Peyer's patch (tissue), 4 donors: ENCODE results near the gene ZNF444. TPM values are rescaled to one million over a fixed set of nuclear protein-coding genes. Genes with fewer than 3 reads are reported as not detected.

Experiments used
- DNase-seq, 3 donors: peaks; one replicate each; pipeline ENCODE4 v3.0.0-alpha.2; 2017 to 2019
- H3K27ac ChIP-seq, 4 donors: fragments of 200-600 bp; sonication (generic); one replicate each; pipeline ENCODE4 v1.5.1; 2016 to 2019
- H3K27me3 ChIP-seq, 2 donors: fragments of 200-600 bp; sonication (generic); one replicate each; pipeline ENCODE4 v1.5.1; 2019
- H3K36me3 ChIP-seq, 3 donors: fragments of 200-600 bp; sonication (generic); one replicate each; pipeline ENCODE4 v1.5.1; 2016 to 2019
- H3K4me1 ChIP-seq, 4 donors: fragments of 200-600 bp; sonication (generic); one replicate each; pipeline ENCODE4 v1.5.1; 2016 to 2019
- H3K4me3 ChIP-seq, 4 donors: fragments of 200-600 bp; sonication (generic); 1 replicate in 3 of 4; 2 replicates in 1 of 4; pipeline ENCODE4 v1.5.1; 2016 to 2019; ENCODE audit warnings: mild to moderate bottlenecking in 1 of 4
- H3K9me3 ChIP-seq, 4 donors: fragments of 200-600 bp; sonication (generic); one replicate each; pipeline ENCODE4 v1.5.1; 2016 to 2019; ENCODE audit warnings: mild to moderate bottlenecking in 1 of 4
- CTCF ChIP-seq, 6 experiments: fragments of 450-650 bp in 4 of 6; fragments of 200-600 bp in 2 of 6; sonication (generic) in 1 of 6; IDR thresholded peaks; one replicate each; pipeline ENCODE4 v1.5.1; 2017 to 2019; ENCODE audit warnings: antibody characterized with exemption in 6 of 6, mild to moderate bottlenecking in 3 of 6, moderate library complexity in 1 of 6
- POLR2A ChIP-seq, 2 donors: fragments of 450-650 bp; IDR thresholded peaks; one replicate each; pipeline ENCODE4 v1.5.1; 2017; ENCODE audit warnings: antibody characterized with exemption in 2 of 2, mild to moderate bottlenecking in 2 of 2, moderate library complexity in 2 of 2
- total RNA-seq, 4 donors: library from RNA; depleted of rRNA; stranded (reverse); fragments of >200 nt; gene quantifications; one replicate each; pipeline ENCODE4 v1.1.0, GENCODE V29; 2016

ZNF444 gene
- total RNA-seq, 4 donors from 2014 or later = 22.1 to 49.9 (median 33.2) TPM

DNA sequence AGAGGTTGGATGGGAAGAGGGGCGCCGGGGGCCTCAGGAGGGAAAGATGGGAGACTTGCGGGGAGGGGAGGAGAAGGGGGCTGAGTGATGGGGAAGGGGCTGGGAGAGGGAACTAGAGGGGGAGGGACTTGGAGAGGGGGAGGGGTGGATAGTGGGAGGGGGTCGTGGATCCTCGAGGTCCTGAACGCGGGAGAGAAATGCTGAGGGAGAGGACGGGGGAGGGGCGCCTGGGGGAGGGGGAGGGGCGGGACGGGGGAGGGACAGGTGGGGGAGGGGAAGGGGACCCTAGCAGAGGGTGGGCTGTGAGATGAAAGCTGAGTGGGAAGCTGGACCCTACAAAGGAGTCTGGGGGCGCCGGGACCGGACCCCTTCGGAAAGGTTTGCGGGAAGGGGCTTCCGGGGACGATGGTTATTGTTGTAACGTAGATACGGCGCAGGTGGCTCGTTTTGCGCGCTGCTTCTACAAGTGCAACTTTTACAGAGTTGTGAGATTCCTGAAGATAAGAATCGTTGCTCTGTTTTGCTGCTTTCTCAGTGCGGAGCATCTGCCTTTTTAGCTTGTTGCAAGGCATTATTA lies 418 bp downstream of the ZNF444 start:
- Histone ChIP-seq H3K4me3 (peak overlapping the region; percentile 50 to 71 (median 62)), H3K36me3 (no peaks in the 10 kb centered on the region), H3K9me3 (no peaks in the 10 kb centered on the region), H3K4me1 (peaks cover 0 to 23% (median 2%) of the 10 kb centered on the region in 4 donors), H3K27ac (peak overlapping the region; percentile 67 to 86 (median 83)), H3K27me3 (no peaks in the 10 kb centered on the region)
- TF ChIP-seq POLR2A (IDR thresholded peaks at IDR 0.05) (no peak), CTCF (IDR thresholded peaks at IDR 0.05) (no peak)
- DNase-seq = peak in 1 of 3 donors; percentile 41

- peaks cover 0 to 7% (median 0%) of the 10 kb centered on the region in 3 donors for H3K36me3 ChIP-seq
- H3K9me3 ChIP-seq = no peaks in the 10 kb centered on the region
- peak overlapping the region in 3 of 4 donors; percentile 50 to 71 (median 69) for H3K4me3 ChIP-seq
- peak in 1 of 2 donors; percentile 32 for TF ChIP-seq POLR2A (IDR thresholded peaks at IDR 0.05)
- TF ChIP-seq CTCF (IDR thresholded peaks at IDR 0.05) = no peak
- H3K27me3 ChIP-seq = no peaks in the 10 kb centered on the region
- peak overlapping the region; percentile 67 to 86 (median 83) for H3K27ac ChIP-seq
- peak in 1 of 3 donors; percentile 68 for DNase-seq
- peaks cover 0 to 23% (median 2%) of the 10 kb centered on the region in 4 donors for H3K4me1 ChIP-seq
Measured at GRCh38 chr19:56142087-56142787, 1.1 kb downstream of the ZNF444 start.

- peak overlapping the region in 1 of 4 donors; percentile 69 for H3K4me3 ChIP-seq
- TF ChIP-seq POLR2A (IDR thresholded peaks at IDR 0.05) (no peak), CTCF (IDR thresholded peaks at IDR 0.05) (no peak)
- peaks cover 0 to 14% (median 0%) of the 10 kb centered on the region in 3 donors for H3K36me3 ChIP-seq
- H3K9me3 ChIP-seq = no peaks in the 10 kb centered on the region
- no peaks in the 10 kb centered on the region for H3K27me3 ChIP-seq
- DNase-seq = no peak
- H3K27ac ChIP-seq = peak overlapping the region in 2 of 4 donors; percentile 84 to 86
- peaks cover 0 to 23% (median 2%) of the 10 kb centered on the region in 4 donors for H3K4me1 ChIP-seq
Measured at GRCh38 chr19:56142897-56143434, 1.9 kb downstream of the ZNF444 start.

- Histone ChIP-seq H3K27me3 (no peaks in the 10 kb centered on the region), H3K9me3 (no peaks in the 10 kb centered on the region), H3K4me3 (no peak overlapping the region), H3K36me3 (peaks cover 0 to 24% (median 0%) of the 10 kb centered on the region in 3 donors), H3K27ac (no peak overlapping the region), H3K4me1 (peaks cover 0 to 23% (median 2%) of the 10 kb centered on the region in 4 donors)
- TF ChIP-seq CTCF (IDR thresholded peaks at IDR 0.05) (no peak), POLR2A (IDR thresholded peaks at IDR 0.05) (no peak)
- no peak for DNase-seq
Measured at GRCh38 chr19:56144376-56144775, 3.3 kb downstream of the ZNF444 start.

GRCh38 chr19:56144831-56145230 lies 3.7 kb downstream of the ZNF444 start:
- peaks cover 0 to 22% (median 2%) of the 10 kb centered on the region in 4 donors for H3K4me1 ChIP-seq
- H3K27ac ChIP-seq = no peak overlapping the region

More at GRCh38 chr19:56144831-56145230, 3.7 kb downstream of the ZNF444 start:
- TF ChIP-seq CTCF (IDR thresholded peaks at IDR 0.05) (no peak), POLR2A (IDR thresholded peaks at IDR 0.05) (no peak)
- DNase-seq = no peak
- Histone ChIP-seq H3K9me3 (no peaks in the 10 kb centered on the region), H3K4me3 (no peak overlapping the region), H3K27me3 (no peaks in the 10 kb centered on the region), H3K36me3 (peaks cover 0 to 24% (median 0%) of the 10 kb centered on the region in 3 donors)
